NCI-H2196 treated with DMSO at 0.1 percent for 48 hours (cell line): ENCODE measurements around the gene FTO.

Experiments used
- DNase-seq: peaks from one replicate; lab custom pipeline; 2025; ENCODE audit not compliant: unreplicated experiment; lab: John Stamatoyannopoulos, UW

The FTO gene

GRCh38 chr16:53753431-53753830, 49.5 kb downstream of the FTO start:
- no peak for DNase-seq

GRCh38 chr16:53755026-53755910, 51.3 kb downstream of the FTO start:
- no peak for DNase-seq

GRCh38 chr16:53756275-53756996, 52.5 kb downstream of the FTO start:
- no peak for DNase-seq

- DNase-seq: no peak
Observed at GRCh38 chr16:53757971-53758609, 54.1 kb downstream of the FTO start.

- DNase-seq: no peak
Observed at GRCh38 chr16:53761962-53762703, 58.2 kb downstream of the FTO start.

GRCh38 chr16:53766304-53767016, 62.5 kb downstream of the FTO start:
- no peak for DNase-seq

- no peak for DNase-seq
Observed at GRCh38 chr16:53768167-53768566, 64.2 kb downstream of the FTO start.

GRCh38 chr16:53768593-53768992, 64.6 kb downstream of the FTO start:
- no peak for DNase-seq

- DNase-seq: no peak
Observed at GRCh38 chr16:53769185-53769584, 65.2 kb downstream of the FTO start.

GRCh38 chr16:53769787-53770186, 65.8 kb downstream of the FTO start:
- DNase-seq: no peak

GRCh38 chr16:53770641-53771040, 66.7 kb downstream of the FTO start:
- DNase-seq: no peak

- no peak for DNase-seq
Observed at GRCh38 chr16:53771655-53772497, 67.9 kb downstream of the FTO start.

GRCh38 chr16:53773150-53773846, 69.3 kb downstream of the FTO start:
- DNase-seq: peak; percentile 49

GRCh38 chr16:53773881-53774280, 69.9 kb downstream of the FTO start:
- no peak for DNase-seq

- no peak for DNase-seq
Observed at GRCh38 chr16:53775106-53775820, 71.3 kb downstream of the FTO start.

- DNase-seq: no peak
Observed at GRCh38 chr16:53775821-53776431, 72.0 kb downstream of the FTO start.

GRCh38 chr16:53779186-53779585, 75.2 kb downstream of the FTO start:
- no peak for DNase-seq

GRCh38 chr16:53780051-53780450, 76.1 kb downstream of the FTO start:
- no peak for DNase-seq
